Stimulated activated CD4-positive, alpha-beta T cell treated with anti-CD3 and anti-CD28 coated beads, Interleukin-15, amount 100 ng/mL, for 48 hours (primary cell): ENCODE measurements around the gene PRR16.
"Not testable (repeated sequence)": the region's sequence is repeated elsewhere in the genome, so short reads cannot be mapped to it uniquely, and the experiment has no call there.

Source experiments
- DNase-seq, 2 donors: peaks; one replicate each; pipeline ENCODE4 v3.0.0-alpha.2; 2020; ENCODE audit warnings: low read depth in 2 of 2

The PRR16 gene

DNA sequence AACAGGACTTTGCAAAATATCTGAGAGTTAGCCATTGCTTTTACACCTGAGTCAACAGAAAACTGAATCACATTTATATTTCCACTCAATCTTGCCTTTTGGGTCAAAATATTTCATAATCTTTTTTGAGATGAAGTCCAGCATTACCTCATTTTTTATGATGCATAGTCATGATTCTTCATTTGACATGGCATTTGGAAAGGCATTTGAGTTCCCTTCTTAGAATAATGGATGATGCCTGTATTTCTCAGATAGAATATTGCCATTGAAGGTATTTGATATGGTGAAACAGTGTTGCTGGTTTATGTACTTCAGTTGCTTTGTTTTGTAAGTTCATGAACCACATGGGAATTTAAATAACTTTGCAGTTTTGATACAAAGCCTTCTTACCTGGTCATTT is 180.4 kb downstream of the PRR16 start:
- no peak for DNase-seq

DNA sequence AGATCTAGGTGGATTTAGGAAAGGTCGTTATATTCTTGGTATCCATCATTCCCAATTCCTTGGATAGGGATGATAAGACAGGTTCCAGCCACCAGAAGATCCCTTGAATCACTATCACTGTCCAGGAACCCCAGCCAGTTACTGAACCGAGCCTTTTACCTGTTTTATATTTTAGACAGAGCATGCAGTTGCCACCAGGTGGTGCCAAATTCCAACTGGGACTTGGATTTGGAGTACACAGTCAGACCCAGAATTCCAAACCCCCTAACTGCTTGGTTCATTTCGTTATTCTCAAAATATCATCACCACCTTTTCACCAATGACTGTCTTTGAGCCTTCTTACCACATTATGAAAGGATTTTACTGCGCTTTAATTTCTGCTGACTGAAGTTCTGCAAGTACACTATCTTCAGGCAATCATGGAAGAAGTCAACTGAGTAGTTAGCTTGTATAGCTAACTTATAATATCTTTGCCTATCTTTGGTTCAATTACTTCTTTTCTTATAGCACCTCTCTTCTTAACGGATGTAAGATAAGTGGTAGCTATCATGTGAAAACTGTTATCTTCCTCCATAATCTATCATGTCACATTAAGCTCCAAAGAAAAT is 191.8 kb downstream of the PRR16 start:
- no peak for DNase-seq

DNA sequence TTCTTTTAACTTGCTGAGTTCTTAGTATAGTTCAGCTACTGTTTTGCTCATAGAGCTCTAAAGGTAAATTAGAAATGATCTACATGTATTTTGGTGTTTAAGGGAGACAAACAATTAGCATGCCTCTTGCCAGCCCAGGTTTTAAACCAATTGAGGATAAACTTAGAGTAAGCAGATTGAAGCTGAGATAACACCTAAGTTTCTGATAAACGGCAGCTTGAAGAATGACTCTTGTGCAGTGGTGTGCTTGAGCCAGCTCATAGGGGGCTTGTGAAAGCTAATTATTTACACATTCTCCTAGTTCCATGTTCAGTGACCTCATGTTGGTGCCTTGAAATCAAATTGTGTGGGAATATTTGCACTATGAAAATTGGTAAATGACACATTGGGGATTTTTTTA is 193.0 kb downstream of the PRR16 start:
- no peak for DNase-seq

DNA sequence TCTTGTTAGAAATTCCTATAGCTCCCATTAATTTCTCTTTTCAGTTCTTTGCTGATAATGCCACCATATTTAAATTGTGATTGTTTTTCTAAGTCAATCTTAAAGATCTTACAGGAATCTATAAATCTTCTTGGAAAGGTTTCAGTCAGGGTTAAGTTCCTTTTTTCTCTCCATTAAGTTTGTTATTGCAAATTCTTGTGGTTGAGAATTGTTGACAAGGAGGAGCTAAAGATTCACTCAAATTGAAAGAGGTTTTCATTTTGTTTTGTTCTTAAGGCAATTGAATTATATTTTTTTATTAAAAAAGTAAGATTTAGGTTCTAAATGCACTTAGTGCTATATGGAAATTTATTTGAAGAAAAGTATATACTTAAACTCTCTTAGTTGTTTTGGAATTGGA is 213.4 kb downstream of the PRR16 start:
- no peak for DNase-seq

DNA sequence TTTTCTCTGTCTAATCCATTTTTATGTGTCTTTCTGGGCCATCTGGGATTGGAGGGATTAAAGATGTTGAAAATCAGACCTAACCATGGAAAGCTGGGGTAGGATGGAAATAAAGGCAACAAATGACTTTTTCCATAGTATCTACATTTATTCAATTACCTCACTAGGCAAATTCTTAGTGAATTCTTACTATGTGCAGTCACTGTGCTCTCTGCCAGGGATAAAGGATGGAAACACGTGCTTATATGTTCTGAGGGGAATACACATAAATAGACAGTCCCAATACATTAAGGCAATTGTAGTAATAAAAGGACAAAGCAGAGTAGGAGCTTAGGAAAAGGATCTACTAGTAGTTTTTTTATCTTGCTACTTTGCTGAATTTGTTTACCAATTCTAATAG is 214.2 kb downstream of the PRR16 start:
- no peak for DNase-seq

DNA sequence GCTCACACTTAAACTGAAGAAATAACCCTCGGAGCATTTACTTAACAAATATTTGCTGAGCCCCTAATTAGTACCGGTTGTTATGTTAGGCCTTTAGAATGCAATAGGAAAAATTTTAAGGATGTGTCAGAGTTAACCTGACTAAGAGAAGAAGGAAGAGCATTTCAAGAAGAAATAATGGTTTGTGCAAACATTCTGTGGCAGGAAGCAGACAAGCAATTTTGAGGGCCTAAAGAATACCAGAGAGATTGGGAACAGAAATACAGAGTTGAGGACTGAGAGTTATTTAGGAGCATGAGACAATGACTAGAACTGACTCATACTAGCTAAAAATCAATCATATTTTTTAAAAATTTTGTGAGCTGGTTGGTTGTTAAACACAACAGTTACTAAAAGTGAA is 218.8 kb downstream of the PRR16 start:
- no peak for DNase-seq

DNA sequence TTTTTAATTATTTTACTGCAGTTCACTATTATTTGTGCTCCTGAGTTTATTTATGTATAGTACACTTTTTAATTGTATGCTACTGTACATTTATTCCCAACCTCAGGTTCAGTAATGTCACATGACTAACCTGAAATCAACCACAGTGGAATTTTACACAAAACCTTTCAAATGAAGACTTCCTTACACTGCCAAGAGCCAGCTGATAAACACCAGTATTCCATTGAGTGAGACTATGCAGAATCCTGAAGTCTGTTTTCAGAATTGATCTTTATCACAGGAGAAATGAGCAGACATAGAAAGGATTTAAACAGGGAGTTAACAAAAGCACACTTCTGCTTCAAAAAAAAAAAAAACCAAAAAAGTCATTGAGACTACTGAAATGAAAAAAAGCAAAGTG is 219.5 kb downstream of the PRR16 start:
- DNase-seq, result no peak

DNA sequence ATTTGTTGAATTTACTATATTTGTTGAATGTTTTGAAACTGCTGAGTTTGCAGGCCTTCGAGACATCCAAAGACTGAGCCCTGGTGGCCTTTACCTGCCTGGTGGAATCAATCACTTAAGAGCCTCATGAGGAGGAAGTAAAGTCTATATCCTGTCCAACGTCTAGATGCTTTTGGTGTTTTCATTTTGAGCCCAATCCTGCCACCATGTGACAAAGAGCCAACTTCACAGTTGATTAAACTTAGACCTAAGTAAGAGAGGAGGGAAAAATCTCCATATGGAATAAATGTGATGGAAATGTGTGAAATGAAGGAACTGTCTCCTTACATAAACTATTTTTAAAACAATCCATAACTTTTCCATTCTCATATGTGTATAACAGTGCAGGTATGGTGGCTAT is 220.1 kb downstream of the PRR16 start:
- DNase-seq, result no peak

DNA sequence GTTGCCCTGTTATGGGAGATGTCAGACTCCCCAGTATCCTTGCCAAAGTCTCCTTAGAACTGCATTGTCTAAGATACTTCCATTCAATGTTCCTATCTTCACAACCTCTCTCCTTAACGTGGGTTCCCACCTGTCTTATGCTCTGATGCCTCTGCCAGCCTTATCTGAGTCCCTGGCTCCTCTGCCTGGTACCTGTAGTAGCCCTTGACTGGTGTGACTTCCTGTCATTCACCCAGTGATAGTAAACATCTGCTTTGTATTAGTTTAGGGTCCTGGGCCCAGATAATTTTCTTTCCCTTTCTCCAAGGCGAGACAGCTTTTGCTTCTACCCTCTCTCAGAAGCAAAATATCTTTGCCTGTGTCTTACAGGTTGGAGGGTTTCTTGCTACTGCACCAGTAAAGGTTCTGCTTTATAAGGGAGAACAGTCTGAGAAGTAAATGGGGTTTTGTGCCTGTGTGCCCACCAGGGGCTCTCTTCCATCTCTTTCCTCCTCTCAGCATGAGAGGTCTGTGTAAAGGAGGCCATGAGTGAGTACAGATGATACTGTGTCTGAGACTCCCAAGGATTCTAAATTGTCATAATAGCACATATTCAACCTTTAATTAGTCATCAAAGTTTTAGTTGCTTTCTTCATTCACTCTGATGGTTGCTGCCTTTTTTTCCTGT is 220.8 kb downstream of the PRR16 start:
- no peak for DNase-seq

DNA sequence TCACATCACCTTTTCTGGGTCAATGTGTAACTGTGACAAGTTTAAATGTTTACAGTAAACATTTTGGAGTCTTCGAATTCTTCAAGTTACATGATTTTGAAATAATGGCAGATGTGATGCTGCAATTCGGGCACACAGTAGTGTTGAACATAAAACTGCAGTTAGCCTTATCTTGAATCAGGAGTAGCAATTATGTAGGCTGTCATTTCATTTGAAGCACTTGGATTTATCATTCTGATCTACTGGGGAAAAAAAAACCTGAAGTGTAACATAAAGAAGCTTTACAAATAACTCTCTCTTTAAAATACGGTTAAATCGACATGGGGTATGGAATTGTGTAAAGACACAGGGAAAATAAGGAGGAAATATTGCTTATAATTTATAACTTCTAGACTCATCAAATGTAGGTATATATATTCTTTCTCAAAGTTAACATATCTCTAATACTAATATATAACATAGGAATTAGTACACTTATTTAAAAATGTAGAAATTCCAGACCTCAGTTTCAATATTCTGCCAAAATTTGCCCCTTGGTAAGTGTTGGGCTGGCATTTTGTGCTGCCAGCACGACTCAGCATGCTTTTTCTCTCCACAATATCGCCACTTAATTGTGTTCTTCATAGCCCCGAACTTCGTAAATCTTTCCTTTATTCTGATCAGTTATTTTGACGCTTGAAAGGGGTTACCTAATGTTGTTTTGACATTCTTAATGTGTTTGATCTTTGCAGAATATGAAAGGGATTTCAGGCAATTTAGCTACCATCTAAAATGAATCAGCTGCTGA is 226.7 kb downstream of the PRR16 start:
- DNase-seq, result no peak

DNA sequence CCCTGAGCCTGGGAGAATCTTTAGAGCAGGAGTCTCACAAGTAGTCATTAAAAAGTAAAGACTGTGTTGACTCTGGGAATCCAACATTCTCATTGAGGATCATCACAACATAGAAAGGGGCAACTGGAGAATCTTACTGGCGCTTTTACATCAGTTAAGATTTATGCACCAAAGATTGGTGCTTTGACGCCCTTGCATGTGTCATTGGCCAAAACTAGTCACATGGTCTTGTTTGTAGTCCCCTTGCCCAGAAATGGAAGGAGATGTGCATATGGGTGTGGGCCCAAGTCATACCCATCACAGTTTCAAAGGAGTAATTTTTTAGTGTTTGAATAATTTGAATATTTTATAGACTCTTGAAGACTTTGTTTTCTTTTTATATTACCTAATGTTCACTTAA is 228.2 kb downstream of the PRR16 start:
- no peak for DNase-seq

DNA sequence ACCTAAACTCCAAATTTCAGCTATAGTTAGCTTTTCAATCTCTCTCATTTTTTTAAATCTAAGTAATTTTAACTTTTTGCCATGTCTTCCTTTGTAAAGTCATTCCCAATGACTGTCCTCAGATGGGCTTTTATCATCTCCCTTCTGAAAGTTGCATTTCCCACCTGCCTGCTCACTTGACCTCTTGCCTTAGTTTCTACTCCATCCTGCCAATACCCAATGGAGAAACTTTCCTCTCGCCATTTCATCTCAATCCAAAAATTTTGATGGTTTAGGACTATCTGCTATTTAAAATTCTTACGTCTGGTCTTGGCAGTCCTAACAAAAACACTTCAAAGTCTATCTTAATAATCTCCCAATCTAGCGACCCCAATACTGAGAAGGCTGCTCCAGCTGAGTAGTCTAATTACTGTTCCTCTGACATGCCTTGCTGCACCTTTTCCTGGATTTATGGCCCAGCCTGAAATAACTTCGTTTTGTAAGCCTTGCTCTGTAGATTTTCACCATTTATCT is 231.3 kb downstream of the PRR16 start:
- DNase-seq, result no peak

DNA sequence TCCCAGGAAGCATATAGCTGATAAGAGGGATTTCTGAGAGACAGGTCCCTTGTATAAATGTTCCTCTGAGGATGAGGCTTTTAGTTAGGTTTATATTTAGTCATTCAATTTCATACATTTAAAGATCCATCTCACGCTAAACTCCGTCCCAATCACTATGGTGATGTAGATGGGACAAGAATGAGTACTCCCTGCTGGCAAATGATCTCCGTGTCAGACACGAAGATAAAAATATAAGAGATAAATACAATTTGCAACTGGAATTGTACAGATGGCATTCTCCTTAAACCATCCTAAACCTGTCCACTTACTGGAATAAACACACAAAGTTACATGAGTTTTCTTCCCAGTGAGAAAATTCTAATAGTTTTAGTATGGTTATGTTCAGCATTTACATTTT is 233.0 kb downstream of the PRR16 start:
- DNase-seq, result no peak

DNA sequence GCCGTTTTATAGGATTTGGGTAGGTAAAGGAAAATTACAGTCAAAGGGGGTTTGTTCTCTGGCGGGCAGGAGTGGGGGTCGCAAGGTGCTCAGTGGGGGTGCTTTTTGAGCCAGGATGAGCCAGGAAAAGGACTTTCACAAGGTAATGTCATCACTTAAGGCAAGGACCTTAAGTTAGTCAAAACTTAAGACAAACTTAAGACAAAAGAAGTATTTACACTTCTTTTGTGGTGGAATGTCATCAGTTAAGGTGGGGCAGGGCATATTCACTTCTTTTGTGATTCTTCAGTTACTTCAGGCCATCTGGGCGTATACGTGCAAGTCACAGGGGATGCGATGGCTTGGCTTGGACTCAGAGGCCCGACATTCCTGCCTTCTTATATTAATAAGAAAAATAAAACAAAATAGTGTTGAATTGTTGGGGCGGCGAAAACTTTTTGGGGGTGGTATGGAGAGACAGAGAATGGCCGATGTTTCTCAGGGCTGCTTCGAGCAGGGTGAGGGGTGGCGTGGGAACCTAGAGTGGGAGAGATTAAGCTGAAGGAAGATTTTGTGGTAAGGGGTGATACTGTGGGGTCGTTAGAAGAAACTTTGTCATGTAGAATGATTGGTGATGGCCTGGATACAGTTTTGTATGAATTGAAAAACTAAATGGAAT is 233.7 kb downstream of the PRR16 start:
- DNase-seq, result not testable (repeated sequence)

DNA sequence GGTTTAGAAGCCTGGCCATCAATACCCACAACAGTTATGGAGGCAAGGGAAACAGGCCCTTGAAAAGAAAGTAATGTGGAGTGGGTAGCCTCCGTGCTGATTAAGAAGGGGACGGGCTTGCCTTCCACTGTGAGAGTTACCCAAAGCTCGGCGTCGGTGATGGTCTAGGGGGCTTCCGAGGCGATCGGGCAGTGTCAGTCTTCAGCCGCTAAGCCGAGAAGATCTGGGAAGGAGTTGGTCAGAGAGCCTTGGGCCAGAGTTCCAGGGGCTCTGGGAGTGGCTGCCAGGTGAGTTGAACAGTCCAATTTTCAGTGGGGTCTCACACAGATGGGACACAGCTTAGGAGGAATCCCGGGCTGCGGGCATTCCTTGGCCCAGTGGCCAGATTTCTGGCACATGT is 236.6 kb downstream of the PRR16 start:
- not testable (repeated sequence) for DNase-seq

DNA sequence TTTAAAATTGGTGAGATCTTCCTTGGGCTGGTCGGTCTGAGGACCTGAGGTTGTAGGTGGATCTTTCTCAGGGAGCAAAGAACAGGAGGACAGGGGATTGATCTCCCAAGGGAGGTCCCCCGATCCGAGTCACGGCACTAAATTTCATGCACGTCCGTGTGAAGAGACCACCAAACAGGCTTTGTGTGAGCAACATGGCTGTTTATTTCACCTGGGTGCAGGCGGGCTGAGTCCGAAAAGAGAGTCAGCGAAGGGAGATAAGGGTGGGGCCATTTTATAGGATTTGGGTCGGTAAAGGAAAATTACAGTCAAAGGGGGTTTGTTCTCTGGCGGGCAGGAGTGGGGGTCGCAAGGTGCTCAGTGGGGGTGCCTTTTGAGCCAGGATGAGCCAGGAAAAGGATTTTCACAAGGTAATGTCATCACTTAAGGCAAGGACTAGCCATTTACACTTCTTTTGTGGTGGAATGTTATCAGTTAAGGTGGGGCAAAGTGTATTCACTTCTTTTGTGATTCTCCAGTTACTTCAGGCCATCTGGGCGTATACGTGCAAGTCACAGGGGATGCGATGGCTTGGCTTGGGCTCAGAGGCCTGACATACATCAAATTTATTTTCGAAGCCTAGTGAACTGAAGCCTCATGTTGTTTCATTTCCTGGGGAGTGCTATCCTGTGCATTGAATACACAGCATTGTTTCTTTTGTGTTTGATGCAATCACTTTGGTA is 238.9 kb downstream of the PRR16 start:
- DNase-seq, result not testable (repeated sequence)

DNA sequence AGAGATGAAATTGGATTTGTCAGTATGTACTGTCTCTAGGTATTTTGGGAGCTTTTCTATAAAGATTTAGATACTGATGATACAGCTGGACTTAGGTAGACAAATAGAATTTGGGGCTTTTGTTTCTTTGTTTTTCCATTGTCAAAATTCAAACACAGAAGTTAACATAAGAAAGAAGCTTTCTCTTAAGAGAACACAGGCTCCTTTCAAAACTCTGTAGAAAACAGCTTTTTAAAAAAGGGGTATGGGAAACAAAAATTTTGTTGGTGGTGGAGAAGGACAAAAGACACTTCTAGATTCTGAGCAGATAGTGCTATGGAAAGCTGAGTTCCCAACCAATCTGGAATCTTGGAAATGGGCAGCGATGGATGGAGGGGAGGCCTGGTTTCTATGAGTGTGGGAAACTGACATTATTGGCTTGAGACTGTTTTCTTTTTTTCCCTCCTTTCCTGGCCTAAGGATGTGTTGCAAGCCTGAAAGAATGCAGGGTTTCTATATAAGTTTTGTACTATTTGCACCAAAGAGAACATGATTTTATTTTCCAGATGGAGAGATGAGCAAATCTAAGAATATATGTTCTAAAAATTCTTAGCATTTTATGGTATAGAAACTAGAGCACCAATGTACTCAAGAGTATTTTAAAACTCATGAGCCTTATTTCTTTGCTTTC is 240.0 kb downstream of the PRR16 start:
- DNase-seq, result no peak

DNA sequence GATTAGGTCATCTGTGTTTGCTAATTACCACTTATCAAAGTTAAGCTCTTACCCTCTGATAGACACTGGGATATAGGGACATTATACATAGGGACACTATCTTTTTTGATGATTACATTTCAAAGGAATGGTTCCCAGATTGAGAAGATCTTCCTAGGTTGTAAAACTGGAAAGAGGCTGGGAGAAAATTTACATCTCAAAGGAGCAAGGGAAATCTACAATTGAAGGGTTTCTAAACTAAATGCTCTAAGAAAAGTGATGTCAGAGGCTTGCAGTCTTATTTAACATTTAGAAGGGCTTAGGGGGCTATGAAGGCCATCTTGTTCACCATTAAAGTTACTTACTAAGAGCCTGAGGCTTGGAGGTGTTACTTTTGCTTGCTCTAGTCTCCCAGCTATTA is 242.8 kb downstream of the PRR16 start:
- no peak for DNase-seq

DNA sequence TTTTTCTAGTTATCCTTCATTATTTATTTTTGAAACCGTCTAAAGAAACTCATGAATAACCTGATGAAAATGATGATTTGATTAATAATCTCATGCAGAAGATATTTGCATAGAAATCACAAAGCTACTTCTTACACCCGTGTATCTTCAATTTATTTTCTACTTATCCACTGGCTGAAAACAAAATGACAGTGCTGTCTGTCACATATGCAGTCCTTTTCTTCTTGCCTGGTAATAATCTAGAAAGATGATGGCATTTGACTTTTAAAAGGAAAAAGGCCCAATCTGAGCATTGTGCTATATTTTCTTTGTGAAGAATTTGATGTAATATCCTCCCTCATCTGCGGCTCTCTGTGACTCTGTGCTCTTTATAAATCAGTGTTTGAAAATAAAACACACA is 253.3 kb downstream of the PRR16 start:
- DNase-seq, result no peak

DNA sequence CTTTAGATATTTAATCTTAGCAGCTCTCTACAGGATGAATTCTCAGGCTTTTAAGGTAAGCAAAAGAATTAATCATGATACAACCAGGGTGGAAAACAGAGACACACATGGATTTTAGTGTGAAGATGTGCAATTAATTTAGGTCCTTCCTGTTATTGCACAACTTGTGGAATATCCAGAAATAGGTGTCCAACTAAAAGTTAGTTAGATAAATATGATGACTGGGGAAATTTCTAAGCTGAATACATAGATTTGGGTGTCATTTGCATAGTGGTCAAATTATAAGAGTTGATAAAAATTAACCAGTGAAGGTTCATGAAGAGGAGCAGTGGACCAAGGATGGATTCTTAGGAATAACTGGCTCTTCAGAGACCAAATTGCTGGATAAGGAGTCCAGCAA is 266.1 kb downstream of the PRR16 start:
- DNase-seq, result no peak

DNA sequence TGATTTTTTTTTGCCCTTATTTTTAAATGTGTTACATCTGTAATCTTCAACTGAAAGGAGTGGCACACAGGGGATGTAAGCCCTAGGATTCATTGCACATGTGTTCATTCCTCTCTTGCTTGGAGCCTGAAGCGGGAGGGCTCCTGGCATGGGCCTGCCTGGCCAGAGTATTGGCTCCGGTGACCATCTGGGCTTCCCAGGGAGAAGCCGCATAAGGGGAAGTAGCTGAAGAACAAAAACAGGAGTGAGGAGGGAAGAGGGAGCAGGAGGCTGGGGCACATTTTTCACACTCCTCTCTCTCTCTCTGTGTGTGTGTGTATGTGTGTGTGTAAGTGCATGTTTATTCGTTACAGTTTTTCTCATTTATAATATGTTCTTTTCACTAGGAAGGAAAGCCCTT is 269.9 kb downstream of the PRR16 start:
- DNase-seq, result no peak
